OCI-LY7 (cell line): ENCODE results near the gene VAMP8.

ENCODE experiments used
- EZH2phosphoT487 ChIP-seq: fragments of 200-600 bp; sonication (generic); IDR thresholded peaks from 2 replicates; pipeline ENCODE4 v1.6.1; 2018; ENCODE audit warnings: low read depth, borderline replicate concordance, mild to moderate bottlenecking, mixed run types, antibody characterized with exemption, low read length, moderate library complexity, mixed read lengths
- TF ChIP-seq, protein P1 (sequence below): fragments of 200-600 bp; sonication (generic); conservative IDR thresholded peaks from 2 replicates; pipeline ENCODE4 v1.5.1; 2014; ENCODE audit warnings: mild to moderate bottlenecking, antibody characterized with exemption, low read length, moderate library complexity, mixed read lengths

GRCh38 chr2:85575739-85576138 is 1.6 kb upstream of the VAMP8 start:
- TF ChIP-seq, protein P1, sequence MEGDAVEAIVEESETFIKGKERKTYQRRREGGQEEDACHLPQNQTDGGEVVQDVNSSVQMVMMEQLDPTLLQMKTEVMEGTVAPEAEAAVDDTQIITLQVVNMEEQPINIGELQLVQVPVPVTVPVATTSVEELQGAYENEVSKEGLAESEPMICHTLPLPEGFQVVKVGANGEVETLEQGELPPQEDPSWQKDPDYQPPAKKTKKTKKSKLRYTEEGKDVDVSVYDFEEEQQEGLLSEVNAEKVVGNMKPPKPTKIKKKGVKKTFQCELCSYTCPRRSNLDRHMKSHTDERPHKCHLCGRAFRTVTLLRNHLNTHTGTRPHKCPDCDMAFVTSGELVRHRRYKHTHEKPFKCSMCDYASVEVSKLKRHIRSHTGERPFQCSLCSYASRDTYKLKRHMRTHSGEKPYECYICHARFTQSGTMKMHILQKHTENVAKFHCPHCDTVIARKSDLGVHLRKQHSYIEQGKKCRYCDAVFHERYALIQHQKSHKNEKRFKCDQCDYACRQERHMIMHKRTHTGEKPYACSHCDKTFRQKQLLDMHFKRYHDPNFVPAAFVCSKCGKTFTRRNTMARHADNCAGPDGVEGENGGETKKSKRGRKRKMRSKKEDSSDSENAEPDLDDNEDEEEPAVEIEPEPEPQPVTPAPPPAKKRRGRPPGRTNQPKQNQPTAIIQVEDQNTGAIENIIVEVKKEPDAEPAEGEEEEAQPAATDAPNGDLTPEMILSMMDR, result no peak
- no peak for TF ChIP-seq EZH2phosphoT487
